ENCODE measurements around the gene SLC5A10. TPM values are rescaled to one million over a fixed set of nuclear protein-coding genes. Genes with fewer than 3 reads are reported as not detected.

The SLC5A10 gene
- total and polyA plus RNA-seq, 7 donors, result 0.19 TPM; not detected in 6

DNA sequence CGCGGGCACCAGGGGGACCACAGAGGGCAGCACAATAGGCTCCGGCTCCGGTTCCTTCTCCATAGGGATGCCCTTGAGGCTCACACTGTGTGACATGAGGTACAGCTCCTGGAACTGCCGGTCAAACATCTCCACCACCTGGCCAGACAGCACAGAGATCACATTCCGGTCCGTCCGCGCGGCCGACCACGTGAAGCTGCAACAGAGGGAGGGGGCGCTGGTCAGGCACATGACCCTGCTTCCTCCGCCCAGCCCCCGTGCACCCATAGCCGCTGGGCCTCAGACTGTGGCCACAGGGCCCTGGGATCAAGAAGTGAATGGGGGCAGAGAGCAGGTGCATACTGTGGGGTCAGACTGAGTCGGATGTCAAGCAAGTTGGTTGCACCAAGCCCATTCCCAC lies 26.7 kb downstream of the SLC5A10 start:
- no peaks in the 10 kb centered on the region for H3K4me1 ChIP-seq
- H3K36me3 ChIP-seq, result peaks cover 0 to 6% (median 2%) of the 10 kb centered on the region in 4 donors
- WGBS, 2 donors, result 93 to 96% methylated on average over 17 of the region's 17 CpGs
- H3K27ac ChIP-seq, result no peak overlapping the region
- intact Hi-C loops (cut with DNase I), result no loop called here
- no peaks in the 10 kb centered on the region for H3K27me3 ChIP-seq
- no peak for DNase-seq
- H3K4me3 ChIP-seq, result no peak overlapping the region
- H3K9me3 ChIP-seq, result no peaks in the 10 kb centered on the region
- TF ChIP-seq POLR2AphosphoS5 (IDR thresholded peaks at IDR 0.05), result no peak
- no peak for TF ChIP-seq EP300 (IDR thresholded peaks at IDR 0.05)
- no peak for TF ChIP-seq CTCF (IDR thresholded peaks at IDR 0.05)
- TF ChIP-seq POLR2A (IDR thresholded peaks at IDR 0.05), result no peak

DNA sequence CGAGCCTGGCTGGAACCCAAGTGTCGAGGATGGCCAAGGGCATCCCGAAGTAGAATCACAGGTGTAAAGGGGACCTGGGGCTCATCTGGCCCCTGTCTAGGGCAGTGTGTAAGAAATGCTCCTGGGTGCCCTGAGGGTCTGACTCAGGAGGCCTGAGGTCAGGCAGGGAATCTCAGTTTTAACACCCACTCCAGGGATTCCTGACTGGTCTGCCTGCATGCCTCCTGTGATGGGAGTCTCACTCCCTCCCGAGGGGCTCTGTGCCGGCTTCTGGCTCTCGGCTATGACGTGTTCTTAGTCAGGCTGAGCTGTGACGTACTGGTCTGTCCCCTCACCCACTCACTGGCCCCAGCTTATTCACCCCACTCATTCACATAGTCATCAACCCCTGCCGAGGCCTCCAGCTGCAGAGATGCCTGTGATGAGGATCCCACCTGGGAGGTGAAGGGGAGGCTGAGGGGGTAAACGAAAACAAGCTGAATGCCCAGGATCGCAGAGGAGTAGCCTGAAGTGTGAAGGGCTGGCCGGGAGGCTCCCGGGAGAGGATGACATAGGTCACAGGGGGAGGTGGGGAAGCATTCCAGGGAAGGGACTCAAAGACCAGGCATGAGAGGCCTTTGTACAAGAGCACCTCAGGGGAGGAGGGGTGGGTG lies 28.8 kb downstream of the SLC5A10 start:
- TF ChIP-seq POLR2AphosphoS5 (IDR thresholded peaks at IDR 0.05), result no peak
- TF ChIP-seq EP300 (IDR thresholded peaks at IDR 0.05), result no peak
- no peak for TF ChIP-seq POLR2A (IDR thresholded peaks at IDR 0.05)
- no peak for TF ChIP-seq CTCF (IDR thresholded peaks at IDR 0.05)
- intact Hi-C loops (cut with DNase I), result no loop called here
- WGBS, 2 donors, result 37 to 75% methylated on average over 13 of the region's 13 CpGs
- Histone ChIP-seq H3K9me3 (no peaks in the 10 kb centered on the region), H3K27ac (no peak overlapping the region), H3K4me1 (no peaks in the 10 kb centered on the region), H3K27me3 (no peaks in the 10 kb centered on the region), H3K36me3 (peaks cover 0 to 6% (median 2%) of the 10 kb centered on the region in 4 donors), H3K4me3 (no peak overlapping the region)
- DNase-seq, result no peak

DNA sequence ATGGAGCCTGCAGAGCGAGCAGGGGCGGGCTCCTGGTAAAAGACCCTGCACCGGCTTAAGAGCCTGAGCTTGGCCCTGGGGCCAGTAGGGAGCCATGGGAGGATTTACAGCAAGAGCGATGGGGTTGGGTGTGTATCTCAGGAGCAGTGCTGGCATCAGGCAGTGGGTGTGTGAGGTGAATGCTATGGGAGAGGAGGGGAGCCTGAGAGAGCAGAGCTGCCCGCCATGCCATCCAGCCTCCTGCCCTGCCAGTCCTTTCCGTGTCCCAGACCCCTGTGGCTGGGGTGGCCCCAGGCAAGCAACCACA lies 29.3 kb downstream of the SLC5A10 start:
- 21 to 76% methylated on average over 6 of the region's 6 CpGs for WGBS, 2 donors
- H3K36me3 ChIP-seq, result peaks cover 0 to 6% (median 2%) of the 10 kb centered on the region in 4 donors
- no peaks in the 10 kb centered on the region for H3K27me3 ChIP-seq
- no peak for DNase-seq
- no peak overlapping the region for H3K4me3 ChIP-seq
- H3K4me1 ChIP-seq, result no peaks in the 10 kb centered on the region
- H3K9me3 ChIP-seq, result no peaks in the 10 kb centered on the region
- intact Hi-C loops (cut with DNase I), result no loop called here
- no peak overlapping the region for H3K27ac ChIP-seq
- no peak for TF ChIP-seq POLR2AphosphoS5 (IDR thresholded peaks at IDR 0.05)

DNA sequence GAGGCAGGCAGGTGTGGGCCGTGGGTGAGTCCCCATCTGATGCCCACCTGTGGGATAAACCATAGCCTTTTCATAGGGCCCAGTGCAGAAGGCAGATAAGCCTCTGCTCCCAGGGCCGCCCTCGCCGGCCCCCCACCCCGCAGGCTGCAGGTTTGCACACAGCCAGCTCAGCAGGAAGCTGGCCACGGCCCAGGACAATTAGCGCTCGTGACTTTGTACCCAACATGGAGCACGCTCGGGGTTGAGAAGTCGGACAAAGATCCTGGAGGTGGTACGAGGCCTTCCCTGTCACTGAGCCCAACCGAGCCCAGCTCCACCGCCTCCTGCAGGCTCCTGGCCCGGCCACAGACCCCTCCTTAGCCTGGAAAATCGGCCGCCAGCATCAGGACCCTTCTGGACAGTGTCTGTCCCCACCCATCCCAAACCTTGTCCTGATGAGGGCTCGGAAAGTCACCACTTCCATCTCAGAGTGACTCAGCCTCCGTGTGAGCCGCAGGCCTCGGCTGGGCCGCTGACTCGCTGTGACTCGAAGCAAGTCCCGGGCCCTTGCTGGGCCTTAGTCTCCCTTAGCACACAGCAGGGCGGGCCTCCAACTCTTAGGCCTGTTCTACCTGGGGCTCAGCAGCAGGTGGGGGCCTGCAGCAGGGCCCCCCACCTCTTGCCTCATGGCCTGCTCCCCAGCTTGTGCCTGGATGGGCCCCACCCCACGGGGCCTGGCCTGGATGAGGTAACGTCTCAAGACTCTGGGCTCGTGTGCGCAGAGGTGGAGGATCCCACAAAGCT lies 29.9 kb downstream of the SLC5A10 start:
- Histone ChIP-seq H3K27ac (no peak overlapping the region), H3K4me1 (no peaks in the 10 kb centered on the region), H3K4me3 (no peak overlapping the region), H3K36me3 (peaks cover 0 to 6% (median 2%) of the 10 kb centered on the region in 4 donors), H3K9me3 (no peaks in the 10 kb centered on the region), H3K27me3 (no peaks in the 10 kb centered on the region)
- DNase-seq, result no peak
- no peak for TF ChIP-seq CTCF (IDR thresholded peaks at IDR 0.05)
- TF ChIP-seq POLR2AphosphoS5 (IDR thresholded peaks at IDR 0.05), result no peak
- no peak for TF ChIP-seq EP300 (IDR thresholded peaks at IDR 0.05)
- WGBS, 2 donors, result 17 to 70% methylated on average over 30 of the region's 30 CpGs
- intact Hi-C loops (cut with DNase I), result no loop called here

DNA sequence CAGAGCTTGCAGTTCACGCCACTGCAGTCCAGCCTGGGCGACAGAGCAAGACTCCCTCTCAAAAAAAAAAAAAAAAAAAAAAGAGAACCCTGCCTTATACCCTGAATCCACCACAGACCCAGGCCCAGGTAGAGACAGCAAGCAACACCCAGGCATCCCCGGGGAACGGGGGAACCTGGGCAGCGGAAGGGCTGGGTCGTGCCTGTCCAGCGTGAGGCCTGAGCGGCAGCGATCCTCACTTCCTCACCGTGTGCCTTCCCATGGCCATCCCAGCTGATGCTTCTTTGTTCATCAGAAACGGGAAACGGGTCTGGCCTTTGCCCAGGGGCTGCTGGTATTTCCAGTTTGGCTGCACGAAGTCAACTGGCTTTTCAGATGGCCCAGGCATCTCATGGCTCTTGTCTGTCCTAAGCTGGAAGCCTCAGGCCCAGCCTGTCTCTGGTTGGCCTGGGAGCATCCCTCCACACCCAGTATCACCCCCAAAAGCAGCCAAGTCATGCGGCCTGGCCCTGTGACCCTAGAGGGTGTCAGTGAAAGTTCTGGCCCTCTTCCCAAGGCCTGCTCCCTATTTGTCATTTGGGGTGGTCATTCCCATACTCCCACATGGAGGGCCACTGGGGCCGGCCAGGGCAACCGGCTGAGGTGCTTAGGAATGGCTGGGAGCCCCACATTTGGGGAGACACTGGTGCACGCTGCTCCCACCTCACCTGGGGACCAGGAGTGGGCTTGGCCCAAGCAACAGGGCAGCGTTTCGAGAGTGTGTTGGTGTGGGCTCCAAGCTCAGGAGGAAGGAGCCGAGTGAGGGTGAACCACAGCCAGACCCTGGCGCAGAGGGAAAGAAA lies 32.5 kb downstream of the SLC5A10 start:
- H3K27me3 ChIP-seq, result no peaks in the 10 kb centered on the region
- no peak overlapping the region for H3K27ac ChIP-seq
- intact Hi-C loops (cut with DNase I), result no loop called here
- TF ChIP-seq POLR2A (IDR thresholded peaks at IDR 0.05), result no peak
- no peak for DNase-seq
- H3K36me3 ChIP-seq, result no peaks in the 10 kb centered on the region
- no peaks in the 10 kb centered on the region for H3K4me1 ChIP-seq
- no peaks in the 10 kb centered on the region for H3K9me3 ChIP-seq
- 83 to 92% methylated on average over 21 of the region's 21 CpGs for WGBS, 2 donors
- no peak overlapping the region for H3K4me3 ChIP-seq
